Measurements from ENCODE around the gene TEDC2. TPM values are rescaled to one million over a fixed set of nuclear protein-coding genes. Genes with fewer than 3 reads are reported as not detected.
A peak's percentile ranks its signal among the peaks of the same experiment; 100 is the strongest.

TEDC2 gene
- total and polyA plus RNA-seq, 2 of the 8 experiments (the other 6 are each of a cell fraction or from before 2014, with no cell fraction given), result 54.6 to 55.6 TPM

GRCh38 chr16:2511128-2511800 lies 51.4 kb downstream of the TEDC2 start:
- peak overlapping the region; percentile 5 for H3K18ac ChIP-seq (ENCODE audit: extremely low read depth, low read length)
- no peaks in the 10 kb centered on the region for H3K36me3 ChIP-seq (ENCODE audit: control insufficient read depth in 2 of 4, insufficient read depth in 4 of 4, low read length in 3 of 4)
- DNase-seq (ENCODE audit: low read depth in 1 of 2, low spot score in 2 of 2) (no peak), FAIRE-seq (no peak)
- no peak overlapping the region for H2AK5ac ChIP-seq (ENCODE audit: low read depth, low read length)
- POLR2A ChIA-PET (ENCODE audit: partially characterized antibody), result interaction anchor here (0.6 to 5.6 kb wide), 10 partner anchors 9 to 1194 kb away, joined by 3 to 44 read pairs (median 4); partner anchors contain the start of genes AMDHD2 and CEMP1
- no peak overlapping the region for H2AFZ ChIP-seq (ENCODE audit: low read length)
- H2BK15ac ChIP-seq (ENCODE audit: low read length), result peak overlapping the region; percentile 92; the same call in 1 of the 2 replicates
- TF ChIP-seq KDM4A (IDR thresholded peaks at IDR 0.05; ENCODE audit: low read depth, low read length, severe bottlenecking) (no peak), YY1 (IDR thresholded peaks at IDR 0.05; ENCODE audit: low read depth, low read length) (no peak), FOSL1 (IDR thresholded peaks at IDR 0.05; ENCODE audit: insufficient read depth, low read depth, low read length) (no peak), CREB1 (IDR thresholded peaks at IDR 0.05) (peak; percentile 88), ASH2L (IDR thresholded peaks at IDR 0.05; ENCODE audit: low read length) (no peak)
- peaks cover 19 to 23% of the 10 kb centered on the region in 2 experiments for H3K79me2 ChIP-seq (ENCODE audit: control insufficient read depth in 1 of 2, insufficient read depth in 2 of 2, low read length in 2 of 2)
- H3K4me2 ChIP-seq (ENCODE audit: insufficient read depth in 1 of 2, low read depth in 2 of 2, low read length in 2 of 2), result peak overlapping the region; percentile 39 to 71; a peak in 3 of 4 replicates
- no peak overlapping the region for H4K5ac ChIP-seq (ENCODE audit: insufficient read length, low read depth, low read length)
- H3K9me3 ChIP-seq (ENCODE audit: insufficient read depth in 2 of 2, low read depth in 1 of 2, low read length in 1 of 2), result no peaks in the 10 kb centered on the region
- peaks cover 4 to 35% (median 22%) of the 10 kb centered on the region in 4 experiments for H3K4me1 ChIP-seq (replicated peaks in 1 of 4; ENCODE audit: control insufficient read depth in 3 of 4, insufficient read depth in 4 of 4, low read length in 3 of 4)
- H3K9ac ChIP-seq (replicated peaks in 1 of 4; ENCODE audit: extremely low read depth in 1 of 4, low read depth in 3 of 4, low read length in 3 of 4), result no peak overlapping the region
- H3K23me2 ChIP-seq (ENCODE audit: low read depth, low read length), result peaks cover 8% of the 10 kb centered on the region; the same call in 1 of the 2 replicates
- H3K23ac ChIP-seq (ENCODE audit: insufficient read length), result no peak overlapping the region
- H4K8ac ChIP-seq (ENCODE audit: extremely low read depth, insufficient read depth, low read length), result peak overlapping the region; percentile 60
- H2BK12ac ChIP-seq (ENCODE audit: low read depth, low read length), result peak overlapping the region; percentile 96; the same call in 1 of the 2 replicates
- CTCF ChIA-PET (ENCODE audit: partially characterized antibody), result interaction anchor here (0.7 to 3.7 kb wide), 4 partner anchors 8 to 26 kb away, joined by 3 to 24 read pairs (median 4); no protein-coding TSS in a partner anchor
- H3K4ac ChIP-seq (replicated peaks; ENCODE audit: insufficient read length, low read depth, low read length), result no peak overlapping the region
- peak overlapping the region; percentile 25 for H4K91ac ChIP-seq (replicated peaks; ENCODE audit: insufficient read length, low read length)
- peaks cover 10 to 15% of the 10 kb centered on the region in 2 experiments for H4K20me1 ChIP-seq (replicated peaks in 1 of 2; ENCODE audit: control insufficient read depth in 1 of 2, insufficient read depth in 2 of 2, low read length in 2 of 2)
- H3K4me3 ChIP-seq (ENCODE audit: extremely low read depth in 1 of 4, insufficient read depth in 2 of 4, low read depth in 3 of 4, low read length in 4 of 4), result peak overlapping the region in 1 of 4 experiments; percentile 37; a peak in 3 of 8 replicates
- H2BK20ac ChIP-seq (ENCODE audit: low read length), result peak overlapping the region; percentile 80; the same call in 1 of the 2 replicates
- no peak overlapping the region for H3K27ac ChIP-seq (ENCODE audit: low read depth, low read length)
- no peak overlapping the region for H3K56ac ChIP-seq (replicated peaks; ENCODE audit: insufficient read length, low read depth, low read length)
- H3K79me1 ChIP-seq (ENCODE audit: low read depth, low read length), result peaks cover 7% of the 10 kb centered on the region; the same call in 1 of the 2 replicates
- WGBS, 2 experiments (ENCODE audit: extremely low coverage in 1 of 2, insufficient coverage in 1 of 2, insufficient read length in 1 of 2, insufficient replicate concordance in 2 of 2, low coverage in 1 of 2, low lambda C conversion rate in 2 of 2, missing lambda C conversion rate in 1 of 2), result 55% methylated on average over 22 of the region's 24 CpGs; no CpG with 5 or more reads in 1 of the 2 experiments
- H3K27me3 ChIP-seq (replicated peaks in 1 of 4; ENCODE audit: control insufficient read depth in 3 of 4, extremely low read depth in 1 of 4, insufficient read depth in 3 of 4, low read length in 3 of 4), result peaks cover 0 to 3% (median 0%) of the 10 kb centered on the region in 4 experiments; a peak in 2 of 7 replicates
- no peak overlapping the region for H3K14ac ChIP-seq (ENCODE audit: insufficient read length)
- H2BK120ac ChIP-seq (replicated peaks; ENCODE audit: low read depth, low read length), result no peak overlapping the region
- H2BK5ac ChIP-seq (ENCODE audit: low read depth, low read length), result peak overlapping the region; percentile 35; the same call in 1 of the 2 replicates
